ENCODE data around the gene AQP6.

DNA sequence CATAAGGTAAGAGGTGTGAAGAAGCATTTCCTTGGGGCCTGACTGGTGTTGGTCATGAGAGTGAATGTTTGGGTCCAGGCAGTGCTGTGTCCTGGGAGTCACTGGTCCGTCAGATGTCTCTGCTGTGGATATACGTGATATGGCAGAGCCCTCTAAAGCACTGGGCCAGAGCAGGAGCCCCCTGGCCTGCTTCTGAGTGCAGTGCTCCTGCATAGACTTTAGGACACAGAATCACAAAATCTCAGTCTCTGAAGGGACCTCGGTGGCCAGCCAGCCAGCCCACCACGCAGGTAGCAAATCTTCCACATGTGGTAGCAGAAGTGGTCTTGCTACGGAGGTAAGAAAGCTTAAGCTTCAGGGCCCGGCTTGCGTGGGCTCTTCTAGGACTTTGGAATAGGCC is 40.7 kb upstream of the AQP6 start:
- TF ChIP-seq BHLHE40 (IDR thresholded peaks at IDR 0.05; ENCODE audit: borderline replicate concordance in 1 of 2, low read depth in 2 of 2, low read length in 1 of 2) = no peak
- TF ChIP-seq, protein P1, sequence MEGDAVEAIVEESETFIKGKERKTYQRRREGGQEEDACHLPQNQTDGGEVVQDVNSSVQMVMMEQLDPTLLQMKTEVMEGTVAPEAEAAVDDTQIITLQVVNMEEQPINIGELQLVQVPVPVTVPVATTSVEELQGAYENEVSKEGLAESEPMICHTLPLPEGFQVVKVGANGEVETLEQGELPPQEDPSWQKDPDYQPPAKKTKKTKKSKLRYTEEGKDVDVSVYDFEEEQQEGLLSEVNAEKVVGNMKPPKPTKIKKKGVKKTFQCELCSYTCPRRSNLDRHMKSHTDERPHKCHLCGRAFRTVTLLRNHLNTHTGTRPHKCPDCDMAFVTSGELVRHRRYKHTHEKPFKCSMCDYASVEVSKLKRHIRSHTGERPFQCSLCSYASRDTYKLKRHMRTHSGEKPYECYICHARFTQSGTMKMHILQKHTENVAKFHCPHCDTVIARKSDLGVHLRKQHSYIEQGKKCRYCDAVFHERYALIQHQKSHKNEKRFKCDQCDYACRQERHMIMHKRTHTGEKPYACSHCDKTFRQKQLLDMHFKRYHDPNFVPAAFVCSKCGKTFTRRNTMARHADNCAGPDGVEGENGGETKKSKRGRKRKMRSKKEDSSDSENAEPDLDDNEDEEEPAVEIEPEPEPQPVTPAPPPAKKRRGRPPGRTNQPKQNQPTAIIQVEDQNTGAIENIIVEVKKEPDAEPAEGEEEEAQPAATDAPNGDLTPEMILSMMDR (IDR thresholded peaks at IDR 0.05 in 2 of 3, conservative IDR thresholded peaks at IDR 0.05 in 1 of 3; ENCODE audit: control insufficient read depth in 2 of 3, extremely low read depth in 1 of 3, insufficient read depth in 1 of 3, low read depth in 3 of 3, low read length in 3 of 3) = no peak
- TF ChIP-seq HDAC6 (IDR thresholded peaks at IDR 0.05; ENCODE audit: unreplicated experiment) = no peak
- no peak for TF ChIP-seq GATAD2B (conservative IDR thresholded peaks at IDR 0.05; ENCODE audit: low read depth)
- no peak for TF ChIP-seq EP300 (IDR thresholded peaks at IDR 0.05; ENCODE audit: borderline replicate concordance in 1 of 2, control insufficient read depth in 1 of 2, low read depth in 2 of 2, low read length in 2 of 2)
- TF ChIP-seq POLR2A (IDR thresholded peaks at IDR 0.05; ENCODE audit: low read depth, low read length) = no peak
- no peak for TF ChIP-seq POLR2AphosphoS5 (IDR thresholded peaks at IDR 0.05; ENCODE audit: low read length)
- TF ChIP-seq YY1 (IDR thresholded peaks at IDR 0.05; ENCODE audit: low read depth, low read length) = no peak
- no peak for TF ChIP-seq RFX5 (IDR thresholded peaks at IDR 0.05; ENCODE audit: low read depth, low read length)
- TF ChIP-seq, protein P2, sequence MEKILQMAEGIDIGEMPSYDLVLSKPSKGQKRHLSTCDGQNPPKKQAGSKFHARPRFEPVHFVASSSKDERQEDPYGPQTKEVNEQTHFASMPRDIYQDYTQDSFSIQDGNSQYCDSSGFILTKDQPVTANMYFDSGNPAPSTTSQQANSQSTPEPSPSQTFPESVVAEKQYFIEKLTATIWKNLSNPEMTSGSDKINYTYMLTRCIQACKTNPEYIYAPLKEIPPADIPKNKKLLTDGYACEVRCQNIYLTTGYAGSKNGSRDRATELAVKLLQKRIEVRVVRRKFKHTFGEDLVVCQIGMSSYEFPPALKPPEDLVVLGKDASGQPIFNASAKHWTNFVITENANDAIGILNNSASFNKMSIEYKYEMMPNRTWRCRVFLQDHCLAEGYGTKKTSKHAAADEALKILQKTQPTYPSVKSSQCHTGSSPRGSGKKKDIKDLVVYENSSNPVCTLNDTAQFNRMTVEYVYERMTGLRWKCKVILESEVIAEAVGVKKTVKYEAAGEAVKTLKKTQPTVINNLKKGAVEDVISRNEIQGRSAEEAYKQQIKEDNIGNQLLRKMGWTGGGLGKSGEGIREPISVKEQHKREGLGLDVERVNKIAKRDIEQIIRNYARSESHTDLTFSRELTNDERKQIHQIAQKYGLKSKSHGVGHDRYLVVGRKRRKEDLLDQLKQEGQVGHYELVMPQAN (conservative IDR thresholded peaks at IDR 0.05) = no peak
- no peak for TF ChIP-seq CEBPB (IDR thresholded peaks at IDR 0.05; ENCODE audit: borderline replicate concordance in 1 of 2, low read depth in 2 of 2, low read length in 2 of 2)
- no peak for TF ChIP-seq ZBTB4 (CRISPR knock-in tag; IDR thresholded peaks at IDR 0.05)
- no peak for TF ChIP-seq EGR1 (IDR thresholded peaks at IDR 0.05; ENCODE audit: borderline replicate concordance in 1 of 2, low read depth in 2 of 2, low read length in 2 of 2)
- TF ChIP-seq SUZ12 (IDR thresholded peaks at IDR 0.05; ENCODE audit: unreplicated experiment) = no peak
